GM23248 (cell line): Measurements from ENCODE around the gene CD46. TPM values are rescaled to one million over a fixed set of nuclear protein-coding genes. Genes with fewer than 3 reads are reported as not detected.

Experiments
- DNase-seq: peaks from one replicate; pipeline ENCODE4 v3.0.0-alpha.2; 2015
- H2AFZ ChIP-seq: fragments of 200-600 bp; sonication (generic); 2 replicates; pipeline ENCODE4 v1.6.1; 2016; ENCODE audit warnings: antibody characterized with exemption
- H3F3A ChIP-seq: fragments of 200-600 bp; sonication (generic); 2 replicates; pipeline ENCODE4 v1.6.1; 2016; ENCODE audit warnings: mild to moderate bottlenecking, antibody characterized with exemption, mixed run types; ENCODE audit not compliant: insufficient read depth
- H3K27ac ChIP-seq: fragments of 200-600 bp; sonication (generic); 2 replicates; pipeline ENCODE4 v1.5.1; 2016; ENCODE audit warnings: mild to moderate bottlenecking
- H3K27me3 ChIP-seq: fragments of 200-600 bp; sonication (generic); replicated peaks from 2 replicates; pipeline ENCODE4 v1.6.1; 2016; ENCODE audit warnings: mild to moderate bottlenecking; ENCODE audit not compliant: insufficient read depth
- H3K36me3 ChIP-seq: fragments of 200-600 bp; sonication (generic); 2 replicates; pipeline ENCODE4 v1.6.1; 2016; ENCODE audit warnings: low read depth, mild to moderate bottlenecking
- H3K4me1 ChIP-seq: fragments of 200-600 bp; sonication (generic); 2 replicates; pipeline ENCODE4 v1.6.1; 2016; ENCODE audit warnings: mild to moderate bottlenecking; ENCODE audit not compliant: insufficient read depth
- H3K4me2 ChIP-seq: fragments of 200-600 bp; sonication (generic); one replicate; pipeline ENCODE4 v1.6.1; 2016; ENCODE audit warnings: mild to moderate bottlenecking; ENCODE audit not compliant: unreplicated experiment
- H3K4me3 ChIP-seq: fragments of 200-600 bp; sonication (generic); 2 replicates; pipeline ENCODE4 v1.5.1; 2016; ENCODE audit warnings: mild to moderate bottlenecking
- H3K79me2 ChIP-seq: fragments of 200-600 bp; sonication (generic); 2 replicates; pipeline ENCODE4 v1.6.1; 2016; ENCODE audit warnings: mild to moderate bottlenecking; ENCODE audit not compliant: insufficient read depth
- H3K9ac ChIP-seq: fragments of 200-600 bp; sonication (generic); 2 replicates; pipeline ENCODE4 v1.6.1; 2016; ENCODE audit warnings: mild to moderate bottlenecking
- H3K9me2 ChIP-seq: fragments of 200-600 bp; sonication (generic); 2 replicates; pipeline ENCODE4 v1.6.1; 2016; ENCODE audit warnings: mixed run types, mild to moderate bottlenecking, moderate library complexity; ENCODE audit not compliant: insufficient read depth
- H3K9me3 ChIP-seq: fragments of 200-600 bp; sonication (generic); one replicate; pipeline ENCODE4 v1.6.1; 2017; ENCODE audit warnings: low read depth
- H4K20me1 ChIP-seq: fragments of 200-600 bp; sonication (generic); 2 replicates; pipeline ENCODE4 v1.6.0; 2016; ENCODE audit not compliant: insufficient read depth
- EZH2 ChIP-seq: fragments of 200-600 bp; sonication (generic); IDR thresholded peaks from 2 replicates; pipeline ENCODE4 v1.6.1; 2018; ENCODE audit warnings: antibody characterized with exemption, mild to moderate bottlenecking; ENCODE audit not compliant: insufficient read depth, poor library complexity, severe bottlenecking
- EZH2phosphoT487 ChIP-seq: fragments of 200-600 bp; sonication (generic); IDR thresholded peaks from 2 replicates; pipeline ENCODE4 v1.6.1; 2018; ENCODE audit warnings: antibody characterized with exemption, moderate library complexity, mild to moderate bottlenecking, low read depth; ENCODE audit not compliant: insufficient read depth
- WGBS, 2 experiments: methylation state at CpG; one replicate each; pipeline ENCODE4 v1.1.6; 2015 to 2017; ENCODE audit warnings: low lambda C conversion rate in 2 of 2, low coverage in 1 of 2; ENCODE audit errors: missing lambda C conversion rate in 2 of 2; 5-methylcytosine and 5-hydroxymethylcytosine counted together
- in situ Hi-C: fragments of 300-500 bp; cut with MboI; formaldehyde crosslinking; loops from 2 replicates; pipeline ENCODE4 v1.15.0; 2020
- polyA plus RNA-seq: library from polyadenylated mRNA; unstranded; fragments of >200 nt; fragmentation: Nextera tagmentation; extraction: Ambion mirVana; gene quantifications from 2 replicates; pipeline ENCODE4 v1.2.1, GENCODE V29; 2016
- total RNA-seq: library from RNA; depleted of rRNA; stranded (reverse); fragments of >200 nt; shearing (Covaris generic); gene quantifications from 2 replicates; pipeline ENCODE4 v1.2.3, GENCODE V29; 2014

Gene CD46
- total and polyA plus RNA-seq, 2 experiments from 2014 or later: 49.2 to 117 TPM

DNA sequence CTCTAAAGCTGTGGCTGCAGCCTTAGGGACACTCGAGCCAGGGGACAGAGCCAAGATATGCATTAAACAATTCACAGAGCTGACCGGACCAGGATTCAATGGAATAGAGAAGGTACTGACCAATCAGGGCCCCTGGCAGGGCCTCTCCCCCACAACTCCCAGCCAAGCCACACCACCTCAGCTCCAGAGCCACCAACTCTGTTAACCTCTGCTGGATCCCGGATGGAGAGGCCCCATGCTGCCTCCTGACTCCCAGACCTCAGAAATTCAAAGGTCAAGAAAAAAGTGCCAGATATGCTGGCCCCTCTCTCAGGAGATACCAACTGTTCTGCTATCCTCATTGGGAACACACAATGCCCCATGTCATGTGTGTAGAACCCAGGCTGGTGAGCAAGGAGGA is 62.1 kb downstream of the CD46 start:
- Histone ChIP-seq H3K4me2 (no peak overlapping the region), H3K9me2 (no peaks in the 10 kb centered on the region), H3K36me3 (no peaks in the 10 kb centered on the region), H3K9me3 (no peaks in the 10 kb centered on the region), H3K9ac (no peak overlapping the region), H3K27ac (no peak overlapping the region), H3K4me3 (no peak overlapping the region), H3K4me1 (peaks cover 34% of the 10 kb centered on the region), H3K27me3 (no peaks in the 10 kb centered on the region), H4K20me1 (no peaks in the 10 kb centered on the region), H3K79me2 (no peaks in the 10 kb centered on the region), H2AFZ (no peak overlapping the region), H3F3A (peaks cover 17% of the 10 kb centered on the region)
- DNase-seq: no peak
- TF ChIP-seq EZH2phosphoT487 (no peak), EZH2 (no peak)
- in situ Hi-C loops: no loop called here
- WGBS, 2 experiments: 91 to 93% methylated on average over 3 of the region's 3 CpGs

GRCh38 chr1:207814469-207814868 is 62.6 kb downstream of the CD46 start:
- Histone ChIP-seq H2AFZ (no peak overlapping the region), H3F3A (peaks cover 13% of the 10 kb centered on the region), H3K9ac (no peak overlapping the region), H3K4me2 (no peak overlapping the region), H3K4me3 (no peak overlapping the region), H3K27ac (no peak overlapping the region), H3K9me2 (no peaks in the 10 kb centered on the region), H3K27me3 (no peaks in the 10 kb centered on the region), H3K9me3 (no peaks in the 10 kb centered on the region), H3K4me1 (peaks cover 32% of the 10 kb centered on the region), H4K20me1 (no peaks in the 10 kb centered on the region), H3K79me2 (no peaks in the 10 kb centered on the region), H3K36me3 (no peaks in the 10 kb centered on the region)
- TF ChIP-seq EZH2phosphoT487: no peak
- no peak for TF ChIP-seq EZH2
- in situ Hi-C loops: no loop called here
- WGBS, 2 experiments: 81 to 92% methylated on average over 4 of the region's 4 CpGs
- no peak for DNase-seq

- Histone ChIP-seq H3K79me2 (no peaks in the 10 kb centered on the region), H4K20me1 (no peaks in the 10 kb centered on the region), H3K36me3 (no peaks in the 10 kb centered on the region), H3K27me3 (no peaks in the 10 kb centered on the region), H2AFZ (no peak overlapping the region), H3K4me2 (peak overlapping the region; percentile 39), H3K4me1 (peaks cover 24% of the 10 kb centered on the region), H3K9me2 (no peaks in the 10 kb centered on the region), H3K27ac (no peak overlapping the region), H3K4me3 (peak overlapping the region; percentile 33; the same call in 1 of the 2 replicates), H3K9me3 (no peaks in the 10 kb centered on the region), H3F3A (peaks cover 9% of the 10 kb centered on the region), H3K9ac (0 out of 2 replicates have a peak overlapping the region, but pooled peaks have one; percentile 14)
- 37 to 40% methylated on average over 8 of the region's 8 CpGs for WGBS, 2 experiments
- DNase-seq: no peak
- TF ChIP-seq EZH2phosphoT487 (no peak), EZH2 (no peak)
- in situ Hi-C loops: no loop called here
These were observed 63.6 kb downstream of the CD46 start for GRCh38 chr1:207815466-207815865.

- Histone ChIP-seq H3K9ac (0 out of 2 replicates have a peak overlapping the region, but pooled peaks have one; percentile 14), H3K9me2 (no peaks in the 10 kb centered on the region), H3K4me1 (peaks cover 20% of the 10 kb centered on the region), H3K27me3 (no peaks in the 10 kb centered on the region), H3K36me3 (no peaks in the 10 kb centered on the region), H3K9me3 (no peaks in the 10 kb centered on the region), H3K4me3 (peak overlapping the region; percentile 33; the same call in 1 of the 2 replicates), H3F3A (peaks cover 5% of the 10 kb centered on the region), H2AFZ (no peak overlapping the region), H3K4me2 (peak overlapping the region; percentile 39), H3K79me2 (no peaks in the 10 kb centered on the region), H4K20me1 (no peaks in the 10 kb centered on the region), H3K27ac (0 out of 2 replicates have a peak overlapping the region, but pooled peaks have one; percentile 19)
- WGBS, 2 experiments: 22 to 51% methylated on average over 2 of the region's 2 CpGs
- in situ Hi-C loops: no loop called here
- peak; percentile 77 for DNase-seq
- TF ChIP-seq EZH2phosphoT487 (no peak), EZH2 (no peak)
These were observed 64.0 kb downstream of the CD46 start for GRCh38 chr1:207815913-207816291.

DNA sequence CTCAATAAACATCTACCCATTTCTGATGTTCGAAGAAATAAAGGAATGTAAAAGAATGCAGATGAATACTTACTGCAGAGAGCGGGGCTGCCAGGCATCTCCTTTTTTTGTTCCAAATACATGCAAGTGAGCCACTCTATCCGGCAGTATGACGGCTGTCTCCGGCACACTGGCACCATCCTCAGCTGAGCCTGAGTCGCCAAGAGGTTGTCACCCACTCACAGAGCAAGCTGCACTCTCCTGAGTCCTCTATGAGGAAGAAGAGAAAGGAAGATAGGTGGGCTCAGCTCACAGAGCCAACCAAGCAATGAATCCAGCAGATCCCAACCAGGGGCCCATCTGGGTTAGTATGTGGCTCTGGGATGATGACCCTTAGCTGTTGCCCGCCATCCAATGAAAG is 65.3 kb downstream of the CD46 start:
- WGBS, 2 experiments: 96 to 97% methylated on average over 7 of the region's 7 CpGs
- Histone ChIP-seq H4K20me1 (no peaks in the 10 kb centered on the region), H3K27ac (no peak overlapping the region), H3K36me3 (no peaks in the 10 kb centered on the region), H3F3A (peaks cover 4% of the 10 kb centered on the region; the same call in 1 of the 2 replicates), H3K4me1 (peaks cover 19% of the 10 kb centered on the region), H3K27me3 (no peaks in the 10 kb centered on the region), H3K4me2 (no peak overlapping the region), H3K79me2 (peaks cover 1% of the 10 kb centered on the region; the same call in 1 of the 2 replicates), H3K9ac (no peak overlapping the region), H3K9me2 (no peaks in the 10 kb centered on the region), H3K9me3 (no peaks in the 10 kb centered on the region), H2AFZ (no peak overlapping the region), H3K4me3 (no peak overlapping the region)
- DNase-seq: no peak
- TF ChIP-seq EZH2 (no peak), EZH2phosphoT487 (no peak)
- in situ Hi-C loops: no loop called here
